NCI-H1417 (cell line): Measurements from ENCODE around the gene CDK9.
"Not testable (repeated sequence)": the region's sequence is repeated elsewhere in the genome, so short reads cannot be mapped to it uniquely, and the experiment has no call there.

Experiments
- DNase-seq, 3 experiments: peaks; one replicate each; lab custom pipeline; 2025; lab: John Stamatoyannopoulos, UW

The CDK9 gene

GRCh38 chr9:127780126-127780885 is 5.5 kb upstream of the CDK9 start:
- DNase-seq = no peak

GRCh38 chr9:127780909-127781308 is 4.9 kb upstream of the CDK9 start:
- not testable (repeated sequence) for DNase-seq

- DNase-seq = no peak
Measured at GRCh38 chr9:127781806-127782205, 4.0 kb upstream of the CDK9 start.

- peak in 1 of 3 experiments; percentile 20 for DNase-seq
Measured at GRCh38 chr9:127783111-127784008, 2.5 kb upstream of the CDK9 start.

GRCh38 chr9:127785023-127785932 is 556 bp upstream of the CDK9 start:
- DNase-seq = peak; percentile 73 to 99 (median 95)

GRCh38 chr9:127786773-127787104 is 905 bp downstream of the CDK9 start:
- no peak for DNase-seq

GRCh38 chr9:127788337-127789011 is 2.6 kb downstream of the CDK9 start:
- no peak for DNase-seq

- DNase-seq = no peak
Measured at GRCh38 chr9:127789179-127789578, 3.3 kb downstream of the CDK9 start.

- no peak for DNase-seq
Measured at GRCh38 chr9:127790094-127790855, 4.4 kb downstream of the CDK9 start.

- no peak for DNase-seq
Measured at GRCh38 chr9:127791085-127791484, 5.3 kb downstream of the CDK9 start.

- DNase-seq = no peak
Measured at GRCh38 chr9:127792417-127793031, 6.7 kb downstream of the CDK9 start.

- no peak for DNase-seq
Measured at GRCh38 chr9:127793093-127793708, 7.4 kb downstream of the CDK9 start.

GRCh38 chr9:127794001-127794791 is 8.4 kb downstream of the CDK9 start:
- no peak for DNase-seq

- peak in 1 of 3 experiments; percentile 44 for DNase-seq
Measured at GRCh38 chr9:127796225-127796813, 10.5 kb downstream of the CDK9 start.

GRCh38 chr9:127796852-127797370 is 11.1 kb downstream of the CDK9 start:
- DNase-seq = peak in 1 of 3 experiments; percentile 44

- no peak for DNase-seq
Measured at GRCh38 chr9:127801955-127802575, 16.2 kb downstream of the CDK9 start.

GRCh38 chr9:127802576-127803443 is 17.0 kb downstream of the CDK9 start, which contains the start of gene FPGS:
Gene FPGS (plus strand): TSS chr9:127802882. CDS start chr9:127802925, 43 bp downstream.
- peak; percentile 77 to 99 (median 95) for DNase-seq
